H9 (cell line): ENCODE data around the gene INTS6. TPM values are rescaled to one million over a fixed set of nuclear protein-coding genes. Genes with fewer than 3 reads are reported as not detected.

Experiments
- DNase-seq: peaks from one replicate; pipeline ENCODE4 v3.0.0-alpha.2; 2017
- H2AFZ ChIP-seq: one replicate; pipeline ENCODE4 v1.6.1; 2013; ENCODE audit warnings: mild to moderate bottlenecking, low read length, control low read depth, moderate library complexity
- H2AK5ac ChIP-seq: 2 replicates; pipeline ENCODE4 v1.6.1; 2013; ENCODE audit warnings: low read length, control low read depth, mixed read lengths; ENCODE audit not compliant: insufficient read length
- H2BK120ac ChIP-seq: one replicate; pipeline ENCODE4 v1.6.1; 2013; ENCODE audit warnings: low read depth, mild to moderate bottlenecking, low read length, control low read depth, inconsistent platforms; ENCODE audit not compliant: poor library complexity, severe bottlenecking
- H2BK12ac ChIP-seq: 2 replicates; pipeline ENCODE4 v1.6.1; 2013; ENCODE audit warnings: low read length, control low read depth, mixed read lengths, low read depth; ENCODE audit not compliant: insufficient read length
- H2BK15ac ChIP-seq: 2 replicates; pipeline ENCODE4 v1.6.1; 2013; ENCODE audit warnings: low read depth, low read length, control low read depth
- H2BK20ac ChIP-seq: one replicate; pipeline ENCODE4 v1.6.1; 2013; ENCODE audit warnings: low read depth, mild to moderate bottlenecking, low read length, control low read depth, inconsistent platforms; ENCODE audit not compliant: poor library complexity, severe bottlenecking
- H2BK5ac ChIP-seq: 2 replicates; pipeline ENCODE4 v1.6.1; 2013; ENCODE audit warnings: low read length, control low read depth, mixed read lengths; ENCODE audit not compliant: insufficient read length
- H3K14ac ChIP-seq: 2 replicates; pipeline ENCODE4 v1.6.1; 2013; ENCODE audit warnings: low read length, control low read depth; ENCODE audit not compliant: insufficient read depth
- H3K18ac ChIP-seq: 2 replicates; pipeline ENCODE4 v1.6.1; 2013; ENCODE audit warnings: low read depth, mild to moderate bottlenecking, mixed read lengths, low read length, control low read depth; ENCODE audit not compliant: insufficient read length
- H3K23ac ChIP-seq: 2 replicates; pipeline ENCODE4 v1.6.1; 2013; ENCODE audit warnings: low read length, control low read depth, mixed read lengths, low read depth; ENCODE audit not compliant: insufficient read length
- H3K23me2 ChIP-seq: 2 replicates; pipeline ENCODE4 v1.6.1; 2013; ENCODE audit warnings: low read depth, mild to moderate bottlenecking, mixed read lengths, low read length, control low read depth; ENCODE audit not compliant: insufficient read length, poor library complexity, severe bottlenecking
- H3K27ac ChIP-seq: 2 replicates; pipeline ENCODE4 v1.5.1; 2013; ENCODE audit warnings: low read length, control low read depth, mixed read lengths, low read depth; ENCODE audit not compliant: insufficient read length
- H3K27me3 ChIP-seq: 2 replicates; pipeline ENCODE4 v1.6.1; 2013; ENCODE audit warnings: low read length, control low read depth, inconsistent platforms; ENCODE audit not compliant: insufficient read depth
- H3K4ac ChIP-seq: 2 replicates; pipeline ENCODE4 v1.6.1; 2013; ENCODE audit warnings: low read depth, mild to moderate bottlenecking, control low read depth, inconsistent platforms, low read length, moderate library complexity
- H3K4me1 ChIP-seq: 2 replicates; pipeline ENCODE4 v1.6.1; 2013; ENCODE audit warnings: low read length, control low read depth, inconsistent platforms; ENCODE audit not compliant: insufficient read depth
- H3K4me2 ChIP-seq: 2 replicates; pipeline ENCODE4 v1.6.1; 2013; ENCODE audit warnings: low read length, control low read depth, mixed read lengths; ENCODE audit not compliant: insufficient read length, insufficient read depth
- H3K56ac ChIP-seq: 2 replicates; pipeline ENCODE4 v1.6.1; 2013; ENCODE audit warnings: low read depth, mild to moderate bottlenecking, mixed read lengths, low read length, control low read depth; ENCODE audit not compliant: insufficient read length
- H3K79me1 ChIP-seq: 2 replicates; pipeline ENCODE4 v1.6.1; 2013; ENCODE audit warnings: low read depth, mild to moderate bottlenecking, moderate library complexity, low read length, control low read depth, inconsistent platforms; ENCODE audit not compliant: insufficient read depth, poor library complexity, severe bottlenecking
- H3K79me2 ChIP-seq: 2 replicates; pipeline ENCODE4 v1.6.1; 2013; ENCODE audit warnings: low read length, control low read depth, inconsistent platforms; ENCODE audit not compliant: insufficient read depth
- H3K9ac ChIP-seq: 2 replicates; pipeline ENCODE4 v1.6.1; 2013; ENCODE audit warnings: low read length, control low read depth, mixed read lengths; ENCODE audit not compliant: insufficient read length; ENCODE audit errors: extremely low read depth
- H3K9me3 ChIP-seq: one replicate; pipeline ENCODE4 v1.6.1; 2013; ENCODE audit warnings: low read depth, low read length, inconsistent platforms; ENCODE audit not compliant: control insufficient read depth
- H3T11ph ChIP-seq: one replicate; pipeline ENCODE4 v1.6.1; 2013; ENCODE audit warnings: mild to moderate bottlenecking, low read length, control low read depth, inconsistent platforms
- H4K20me1 ChIP-seq: one replicate; pipeline ENCODE4 v1.6.1; 2013; ENCODE audit not compliant: control insufficient read depth, insufficient read length, insufficient read depth
- H4K5ac ChIP-seq: 2 replicates; pipeline ENCODE4 v1.6.1; 2013; ENCODE audit warnings: low read depth, mild to moderate bottlenecking, mixed read lengths, low read length, control low read depth; ENCODE audit not compliant: insufficient read length
- H4K8ac ChIP-seq: replicated peaks from 2 replicates; pipeline ENCODE4 v1.6.1; 2013; ENCODE audit warnings: low read length, control low read depth, mixed read lengths, low read depth; ENCODE audit not compliant: insufficient read length
- H4K91ac ChIP-seq: 2 replicates; pipeline ENCODE4 v1.6.1; 2013; ENCODE audit warnings: low read depth, mild to moderate bottlenecking, moderate library complexity, mixed read lengths, low read length, control low read depth; ENCODE audit not compliant: insufficient read length
- H3K27ac Mint-ChIP-seq, 3 experiments: 2 replicates in 2 of 3; 3 replicates in 1 of 3; pipeline ENCODE4 v1.8.0; 2020 to 2021; ENCODE audit warnings: mixed read lengths in 3 of 3, mild to moderate bottlenecking in 1 of 3, moderate library complexity in 1 of 3
- H3K27me3 Mint-ChIP-seq: 2 replicates; pipeline ENCODE4 v1.8.0; 2021; ENCODE audit warnings: low read depth, mild to moderate bottlenecking, moderate library complexity, mixed read lengths
- H3K36me3 Mint-ChIP-seq, 3 experiments: 2 replicates in 2 of 3; 3 replicates in 1 of 3; pipeline ENCODE4 v1.8.0; 2020 to 2021; ENCODE audit warnings: low read depth in 3 of 3, mixed read lengths in 3 of 3; ENCODE audit not compliant: insufficient read depth in 1 of 3
- H3K4me1 Mint-ChIP-seq, 2 experiments: 2 replicates each; pipeline ENCODE4 v1.8.0; 2020; ENCODE audit warnings: mixed read lengths in 2 of 2
- H3K4me3 Mint-ChIP-seq, 2 experiments: 2 replicates in 1 of 2; 3 replicates in 1 of 2; pipeline ENCODE4 v1.8.0; 2020 to 2021; ENCODE audit warnings: mild to moderate bottlenecking in 2 of 2, mixed read lengths in 2 of 2, moderate library complexity in 1 of 2
- H3K9me3 Mint-ChIP-seq, 2 experiments: 2 replicates in 1 of 2; 3 replicates in 1 of 2; pipeline ENCODE4 v1.8.0; 2020; ENCODE audit warnings: mild to moderate bottlenecking in 2 of 2, mixed read lengths in 2 of 2, moderate library complexity in 1 of 2
- WGBS: extraction: QIAGEN DNeasy Blood & Tissue Kit; methylation state at CpG from one replicate; pipeline ENCODE4 v1.1.7; 2013; ENCODE audit warnings: missing lambda C conversion rate, low lambda C conversion rate, mixed read lengths; ENCODE audit not compliant: insufficient read length; ENCODE audit errors: extremely low coverage; 5-methylcytosine and 5-hydroxymethylcytosine counted together
- total RNA-seq: library from RNA; stranded (reverse); gene quantifications from 2 replicates; pipeline ENCODE4 v1.2.1, GENCODE V29; 2021
- TF ChIP-seq, protein P1 (sequence below): fragments of 200-600 bp; sonication (generic); conservative IDR thresholded peaks from 3 replicates; pipeline ENCODE4 v1.8.0; 2021; ENCODE audit warnings: antibody characterized with exemption, mild to moderate bottlenecking

INTS6 gene
- total RNA-seq, 1 experiment from 2014 or later, result 61.2 TPM

DNA sequence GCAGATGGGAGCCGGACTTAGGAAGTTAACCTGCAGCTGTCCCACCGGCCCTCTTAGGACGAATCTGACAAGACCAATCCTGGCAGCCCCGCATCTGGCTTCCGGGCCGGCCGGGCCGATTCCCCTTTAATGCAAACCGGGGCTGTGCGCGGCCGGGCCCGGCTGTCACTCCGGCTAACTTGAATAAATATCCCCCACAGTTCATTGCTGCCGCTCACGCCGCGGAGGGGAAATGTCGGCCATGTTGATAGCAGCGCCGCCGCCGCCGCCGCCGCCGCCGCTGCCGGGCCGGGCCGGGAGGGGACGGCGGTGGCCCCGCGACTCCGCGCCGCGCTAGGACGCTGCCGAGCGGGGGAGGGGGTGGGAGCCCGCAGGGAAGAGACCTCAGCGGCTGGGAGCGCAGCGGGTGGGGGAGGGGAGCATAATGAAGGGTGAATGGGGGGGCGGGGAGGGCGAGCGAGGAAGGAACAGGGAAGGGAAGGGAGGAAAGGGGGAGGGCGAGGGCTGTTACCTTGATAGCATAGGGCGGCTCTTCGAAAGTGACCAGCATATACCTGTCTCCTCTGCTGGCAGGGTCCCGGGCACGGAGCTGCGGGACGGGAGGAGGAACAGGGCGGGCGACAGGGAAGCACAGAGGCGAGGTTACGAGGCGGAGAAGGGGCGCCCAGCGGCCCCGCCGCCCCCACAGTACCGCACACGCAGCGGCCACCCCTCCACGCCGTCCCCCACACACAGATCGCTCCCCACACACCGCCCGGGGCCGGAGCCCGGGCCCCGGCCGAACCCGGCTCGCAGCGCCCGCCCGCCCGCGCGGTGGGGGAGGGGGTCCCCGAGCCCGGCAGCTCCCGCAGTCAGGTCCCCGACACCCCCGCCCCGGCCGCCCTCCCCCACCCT is 1.1 kb downstream of the INTS6 start:
- H3K27me3 ChIP-seq, result no peaks in the 10 kb centered on the region
- H3K14ac ChIP-seq, result peak overlapping the region; percentile 80
- H3K9me3 ChIP-seq, result peaks cover 13% of the 10 kb centered on the region
- H3K79me2 ChIP-seq, result no peaks in the 10 kb centered on the region
- H2AK5ac ChIP-seq, result no peak overlapping the region
- H2AFZ ChIP-seq, result no peak overlapping the region
- H3T11ph ChIP-seq, result no peak overlapping the region
- no peak overlapping the region for H4K8ac ChIP-seq
- H2BK120ac ChIP-seq, result no peak overlapping the region
- Mint-ChIP-seq H3K27ac (peak overlapping the region; percentile 55 to 96 (median 94); a peak in 4 of 7 replicates), H3K4me3 (peak overlapping the region; percentile 88 to 91), H3K4me1 (peaks cover 22 to 30% of the 10 kb centered on the region in 2 experiments), H3K9me3 (peaks cover 8 to 10% of the 10 kb centered on the region in 2 experiments; a peak in 4 of 5 replicates), H3K27me3 (no peaks in the 10 kb centered on the region), H3K36me3 (peaks cover 17 to 51% (median 47%) of the 10 kb centered on the region in 3 experiments)
- no peak overlapping the region for H2BK5ac ChIP-seq
- H3K23ac ChIP-seq, result no peak overlapping the region
- H4K20me1 ChIP-seq, result no peaks in the 10 kb centered on the region
- H3K18ac ChIP-seq, result peak overlapping the region; percentile 23
- H2BK12ac ChIP-seq, result no peak overlapping the region
- TF ChIP-seq, protein P1, sequence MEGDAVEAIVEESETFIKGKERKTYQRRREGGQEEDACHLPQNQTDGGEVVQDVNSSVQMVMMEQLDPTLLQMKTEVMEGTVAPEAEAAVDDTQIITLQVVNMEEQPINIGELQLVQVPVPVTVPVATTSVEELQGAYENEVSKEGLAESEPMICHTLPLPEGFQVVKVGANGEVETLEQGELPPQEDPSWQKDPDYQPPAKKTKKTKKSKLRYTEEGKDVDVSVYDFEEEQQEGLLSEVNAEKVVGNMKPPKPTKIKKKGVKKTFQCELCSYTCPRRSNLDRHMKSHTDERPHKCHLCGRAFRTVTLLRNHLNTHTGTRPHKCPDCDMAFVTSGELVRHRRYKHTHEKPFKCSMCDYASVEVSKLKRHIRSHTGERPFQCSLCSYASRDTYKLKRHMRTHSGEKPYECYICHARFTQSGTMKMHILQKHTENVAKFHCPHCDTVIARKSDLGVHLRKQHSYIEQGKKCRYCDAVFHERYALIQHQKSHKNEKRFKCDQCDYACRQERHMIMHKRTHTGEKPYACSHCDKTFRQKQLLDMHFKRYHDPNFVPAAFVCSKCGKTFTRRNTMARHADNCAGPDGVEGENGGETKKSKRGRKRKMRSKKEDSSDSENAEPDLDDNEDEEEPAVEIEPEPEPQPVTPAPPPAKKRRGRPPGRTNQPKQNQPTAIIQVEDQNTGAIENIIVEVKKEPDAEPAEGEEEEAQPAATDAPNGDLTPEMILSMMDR, result no peak
- no CpG with 5 or more reads among the region's 92 CpGs for WGBS
- peaks cover 5% of the 10 kb centered on the region for H3K23me2 ChIP-seq
- no peak overlapping the region for H3K27ac ChIP-seq
- no peak overlapping the region for H4K91ac ChIP-seq
- peak; percentile 78 for DNase-seq
- H4K5ac ChIP-seq, result no peak overlapping the region
- H3K4me2 ChIP-seq, result peak overlapping the region; percentile 92
- no peak overlapping the region for H3K56ac ChIP-seq
- H3K4me1 ChIP-seq, result peaks cover 2% of the 10 kb centered on the region; the same call in 1 of the 2 replicates
- peak overlapping the region; percentile 62 for H3K9ac ChIP-seq
- no peak overlapping the region for H2BK20ac ChIP-seq
- no peak overlapping the region for H3K4ac ChIP-seq
- H2BK15ac ChIP-seq, result no peak overlapping the region
- H3K79me1 ChIP-seq, result no peaks in the 10 kb centered on the region
